Activated CD8-positive, alpha-beta T cell treated with anti-CD3 and anti-CD28 coated beads, Interleukin-2, amount 10 ng/mL, durations not matched to agents 7 days and 5 days (primary cell): ENCODE measurements around the gene PHKB. TPM values are rescaled to one million over a fixed set of nuclear protein-coding genes. Genes with fewer than 3 reads are reported as not detected.

Source experiments
- ATAC-seq: fragments of 150-1000 bp; cut with Tn5 transposase; one replicate; pipeline ENCODE4 v1.10.0; 2021; ENCODE audit warnings: moderate library complexity
- CTCF ChIA-PET: fragments of 350-600 bp; sonication (Branson Sonifier 250); formaldehyde crosslinking; loops from one replicate; lab custom pipeline; 2021; ENCODE audit warnings: antibody characterized with exemption; lab: Charles Lee
- POLR2A ChIA-PET: fragments of 350-600 bp; sonication (Branson Sonifier 250); formaldehyde crosslinking; loops from one replicate; lab custom pipeline; 2021; ENCODE audit warnings: antibody characterized with exemption; lab: Charles Lee
- DNase-seq: peaks from one replicate; pipeline ENCODE4 v3.0.0-alpha.2; 2020
- H3K27ac Mint-ChIP-seq: one replicate; pipeline ENCODE4 v1.8.0; 2021; ENCODE audit warnings: mild to moderate bottlenecking, mixed read lengths
- H3K27me3 Mint-ChIP-seq: one replicate; pipeline ENCODE4 v1.8.0; 2021; ENCODE audit warnings: low read depth, mixed read lengths
- H3K36me3 Mint-ChIP-seq: one replicate; pipeline ENCODE4 v1.8.0; 2021; ENCODE audit warnings: low read depth, mixed read lengths
- H3K4me1 Mint-ChIP-seq: one replicate; pipeline ENCODE4 v1.8.0; 2021; ENCODE audit warnings: low read depth, mixed read lengths
- H3K4me3 Mint-ChIP-seq: one replicate; pipeline ENCODE4 v1.8.0; 2021; ENCODE audit warnings: mild to moderate bottlenecking, mixed read lengths
- H3K9me3 Mint-ChIP-seq: one replicate; pipeline ENCODE4 v1.8.0; 2022; ENCODE audit warnings: mixed read lengths; ENCODE audit not compliant: insufficient read depth
- total RNA-seq, 2 experiments: library from RNA; stranded (reverse); gene quantifications; one replicate each; pipeline ENCODE4 v1.2.3, GENCODE V29; 2021

Gene PHKB
- total RNA-seq, 2 experiments from 2014 or later: 34.9 to 36.8 TPM

DNA sequence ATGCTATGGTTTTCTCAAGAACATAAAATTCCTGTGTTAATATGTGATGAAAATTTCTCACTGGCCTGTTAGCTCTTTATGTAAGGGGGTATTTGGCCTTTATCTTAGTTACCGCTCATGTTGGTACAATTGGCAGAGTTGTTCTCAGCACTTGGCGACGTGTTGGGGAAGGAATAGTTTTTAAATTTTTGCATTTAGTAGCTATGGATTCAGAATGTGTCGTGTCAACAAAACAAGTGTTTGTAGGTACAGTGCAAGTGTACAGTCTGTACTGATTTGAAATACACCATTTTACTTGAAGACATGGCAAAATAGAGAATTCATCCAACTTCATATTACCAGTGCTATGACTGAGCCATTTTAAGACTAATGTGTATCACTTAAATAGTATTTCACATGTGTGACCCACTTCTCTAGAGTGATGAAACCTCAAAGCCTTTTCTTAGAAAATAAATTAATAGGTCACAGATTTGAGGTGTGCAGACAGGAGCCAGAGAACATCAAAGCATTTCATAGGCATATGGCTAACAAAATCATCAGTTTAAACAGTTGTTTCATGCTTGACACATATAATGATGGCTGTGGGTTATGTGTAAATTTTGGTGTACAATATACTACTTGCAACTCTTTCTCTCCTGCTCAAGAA is 150.8 kb downstream of the PHKB start:
- no peak for ATAC-seq
- no peak overlapping the region for H3K27ac Mint-ChIP-seq

DNA sequence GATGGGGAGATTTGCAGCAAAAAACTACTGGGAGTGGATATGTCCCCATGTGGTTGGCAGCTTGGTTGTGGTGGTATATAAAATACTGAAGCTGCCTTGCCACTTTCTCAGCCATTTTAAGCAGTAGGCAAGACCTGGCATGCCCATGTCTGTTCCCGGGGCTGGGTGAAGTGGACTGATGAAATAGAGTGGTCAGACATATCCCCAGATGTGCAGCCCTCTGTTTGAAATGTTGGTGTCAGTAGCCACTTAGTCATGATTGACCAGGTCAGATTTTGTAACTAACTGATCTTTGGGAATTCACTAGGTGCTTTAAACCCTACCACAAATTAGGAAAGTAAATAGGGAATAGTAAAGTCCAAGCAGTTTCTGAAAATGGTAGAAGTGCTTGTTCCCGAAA is 151.6 kb downstream of the PHKB start:
- no peaks in the 10 kb centered on the region for H3K4me1 Mint-ChIP-seq

More for the DNA sequence above, 150.8 kb downstream of the PHKB start:
- Mint-ChIP-seq H3K4me1 (no peaks in the 10 kb centered on the region), H3K27me3 (no peaks in the 10 kb centered on the region), H3K36me3 (peaks cover 22% of the 10 kb centered on the region), H3K4me3 (no peak overlapping the region), H3K9me3 (no peaks in the 10 kb centered on the region)
- CTCF ChIA-PET: interaction anchor here (1.3 kb wide), 1 partner anchor 553 kb away, joined by 3 read pairs; no protein-coding TSS in a partner anchor
- DNase-seq: no peak
- POLR2A ChIA-PET: interaction anchor here (1.4 kb wide), 1 partner anchor 13 kb away, joined by 4 read pairs; no protein-coding TSS in a partner anchor

DNA sequence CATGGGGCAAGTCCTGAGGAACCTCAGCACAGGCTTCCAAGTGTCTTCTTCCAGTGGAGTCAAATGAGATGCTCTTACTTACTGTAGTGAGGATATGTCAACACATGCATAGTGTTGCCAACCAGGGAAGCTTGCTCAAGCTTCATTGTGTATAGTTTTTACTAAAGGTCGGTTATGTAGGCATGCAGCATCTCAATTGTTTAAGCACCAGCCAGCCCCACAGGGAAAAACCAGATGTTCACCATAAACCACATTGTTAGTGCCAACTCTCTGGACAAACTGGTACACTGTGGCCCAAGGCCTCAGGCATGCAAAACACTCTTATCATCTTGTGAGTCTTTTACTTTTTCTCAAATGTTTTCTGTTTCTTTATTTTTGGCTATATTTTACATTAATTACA is 152.1 kb downstream of the PHKB start:
- POLR2A ChIA-PET: no interaction called here
- H3K4me3 Mint-ChIP-seq: no peak overlapping the region
- no peak for DNase-seq
- peaks cover 20% of the 10 kb centered on the region for H3K36me3 Mint-ChIP-seq
- no peaks in the 10 kb centered on the region for H3K4me1 Mint-ChIP-seq
- CTCF ChIA-PET: no interaction called here
- H3K27me3 Mint-ChIP-seq: no peaks in the 10 kb centered on the region
- no peaks in the 10 kb centered on the region for H3K9me3 Mint-ChIP-seq
- no peak overlapping the region for H3K27ac Mint-ChIP-seq
- no peak for ATAC-seq

More for the DNA sequence above, 151.6 kb downstream of the PHKB start:
- Mint-ChIP-seq H3K36me3 (peaks cover 20% of the 10 kb centered on the region), H3K4me3 (no peak overlapping the region), H3K27ac (no peak overlapping the region), H3K9me3 (no peaks in the 10 kb centered on the region), H3K27me3 (no peaks in the 10 kb centered on the region)
- no peak for DNase-seq
- ChIA-PET POLR2A (interaction anchor here (1.4 kb wide), 1 partner anchor 14 kb away, joined by 4 read pairs; no protein-coding TSS in a partner anchor), CTCF (interaction anchor here (1.3 kb wide), 1 partner anchor 552 kb away, joined by 3 read pairs; no protein-coding TSS in a partner anchor)
- ATAC-seq: no peak

DNA sequence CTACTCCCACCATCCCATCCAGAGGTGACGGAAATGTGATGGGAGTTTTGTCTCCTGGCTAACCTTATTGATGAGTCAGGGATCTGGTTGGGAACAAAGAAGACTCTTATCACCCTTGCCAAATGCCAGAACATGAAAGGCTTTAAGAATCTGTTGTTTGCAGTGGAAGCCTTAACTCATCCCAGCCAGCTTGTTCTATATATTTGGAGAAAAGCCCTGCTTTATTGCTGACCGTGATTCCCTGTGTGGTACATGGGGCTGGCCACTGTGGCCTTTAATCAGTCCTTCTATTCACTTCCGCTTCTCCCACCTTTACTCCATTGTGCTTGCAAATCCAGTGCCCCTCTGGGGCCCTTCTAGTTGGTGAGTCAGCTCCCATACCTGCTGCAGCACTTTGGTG is 156.6 kb downstream of the PHKB start:
- ATAC-seq: no peak
- DNase-seq: no peak
- H3K27ac Mint-ChIP-seq: no peak overlapping the region
- POLR2A ChIA-PET: no interaction called here
- no peak overlapping the region for H3K4me3 Mint-ChIP-seq
- no peaks in the 10 kb centered on the region for H3K9me3 Mint-ChIP-seq
- CTCF ChIA-PET: no interaction called here
- no peaks in the 10 kb centered on the region for H3K4me1 Mint-ChIP-seq
- peaks cover 4% of the 10 kb centered on the region for H3K36me3 Mint-ChIP-seq
- no peaks in the 10 kb centered on the region for H3K27me3 Mint-ChIP-seq

DNA sequence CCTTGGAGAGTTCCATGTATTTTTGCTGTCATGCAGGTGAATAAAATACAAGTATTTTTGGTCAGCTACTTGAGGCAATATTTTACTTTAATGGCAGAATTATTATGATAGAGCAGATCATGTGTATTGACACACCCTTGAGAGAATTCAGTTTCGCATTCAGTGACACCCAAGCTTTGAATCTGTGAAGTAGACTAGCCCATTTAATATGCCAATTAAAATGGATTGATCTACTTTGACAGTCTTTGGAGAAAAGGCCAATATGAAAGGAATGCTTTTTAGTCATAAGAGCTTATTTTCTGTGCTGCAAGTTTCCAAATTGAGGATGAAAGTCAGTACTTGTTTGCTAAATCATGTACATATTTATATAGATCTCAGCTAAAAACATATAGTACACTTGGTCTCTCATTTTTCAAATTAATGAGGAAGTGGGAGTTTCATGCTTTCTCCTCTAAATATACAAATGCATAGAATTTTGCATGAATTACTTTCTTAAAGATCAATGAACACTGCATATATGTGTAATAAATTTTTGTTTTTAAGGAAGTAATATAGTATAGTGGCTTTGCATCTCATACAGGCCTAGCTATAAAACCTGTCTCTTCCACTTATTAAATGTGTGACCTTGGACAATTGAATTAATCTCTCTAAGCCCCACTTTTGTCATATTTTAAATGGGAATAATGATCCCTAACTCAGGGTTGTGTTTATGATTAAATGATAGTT is 161.5 kb downstream of the PHKB start:
- Mint-ChIP-seq H3K36me3 (peaks cover 4% of the 10 kb centered on the region), H3K4me1 (no peaks in the 10 kb centered on the region), H3K4me3 (no peak overlapping the region), H3K27me3 (no peaks in the 10 kb centered on the region), H3K9me3 (no peaks in the 10 kb centered on the region), H3K27ac (no peak overlapping the region)
- DNase-seq: no peak
- CTCF ChIA-PET: interaction anchor here (0.9 kb wide), 1 partner anchor 30 kb away, joined by 3 read pairs; no protein-coding TSS in a partner anchor
- no peak for ATAC-seq
- POLR2A ChIA-PET: no interaction called here

DNA sequence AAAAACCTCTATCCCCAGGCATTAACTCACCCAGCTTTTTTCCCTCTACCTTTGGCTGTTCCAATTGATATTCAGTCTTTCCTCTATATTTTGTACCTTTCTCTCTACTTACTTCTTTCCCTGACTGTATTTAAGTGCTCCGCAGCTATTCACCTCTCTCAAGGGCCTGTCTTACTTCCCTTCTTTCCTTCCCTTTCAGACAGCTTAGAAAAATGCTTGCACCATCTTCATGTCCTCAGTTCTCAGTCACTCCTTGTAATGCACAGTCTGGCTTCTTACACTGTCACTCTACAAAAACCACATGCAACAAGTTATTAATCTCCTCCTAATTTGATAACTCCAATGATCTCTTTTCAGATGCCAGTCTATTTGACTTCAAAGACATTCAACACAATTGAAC is 163.4 kb downstream of the PHKB start:
- CTCF ChIA-PET: interaction anchor here (0.6 kb wide), 1 partner anchor 666 kb away, joined by 3 read pairs; no protein-coding TSS in a partner anchor
- H3K27ac Mint-ChIP-seq: no peak overlapping the region
- H3K4me3 Mint-ChIP-seq: no peak overlapping the region
- H3K4me1 Mint-ChIP-seq: no peaks in the 10 kb centered on the region
- no peaks in the 10 kb centered on the region for H3K9me3 Mint-ChIP-seq
- no peaks in the 10 kb centered on the region for H3K27me3 Mint-ChIP-seq
- ATAC-seq (no peak), DNase-seq (no peak)
- peaks cover 4% of the 10 kb centered on the region for H3K36me3 Mint-ChIP-seq
- POLR2A ChIA-PET: no interaction called here

DNA sequence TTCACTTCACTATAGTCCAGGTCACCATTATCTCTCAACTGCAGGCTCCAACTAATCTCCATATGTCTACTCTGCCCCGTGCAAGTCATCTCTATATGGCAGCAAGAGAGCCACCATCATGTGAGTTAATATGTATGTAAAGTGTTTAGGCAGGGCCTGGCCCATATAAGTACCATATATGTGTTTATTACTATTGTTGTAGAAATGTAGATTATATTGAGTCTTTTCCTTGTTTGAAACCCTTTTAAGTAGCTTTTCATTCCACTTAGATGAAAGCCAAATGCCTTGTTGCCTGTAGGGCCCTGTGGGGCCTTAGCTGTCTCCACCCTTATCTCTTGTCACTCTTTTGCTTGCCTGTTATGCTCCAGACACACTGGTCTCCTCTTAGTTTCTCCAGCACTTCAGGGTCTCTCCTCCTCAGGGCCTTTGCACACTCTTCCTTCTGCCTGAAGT is 164.0 kb downstream of the PHKB start:
- Mint-ChIP-seq H3K36me3 (peaks cover 4% of the 10 kb centered on the region), H3K9me3 (no peaks in the 10 kb centered on the region), H3K4me1 (no peaks in the 10 kb centered on the region), H3K4me3 (no peak overlapping the region), H3K27me3 (no peaks in the 10 kb centered on the region), H3K27ac (no peak overlapping the region)
- ChIA-PET POLR2A (no interaction called here), CTCF (no interaction called here)
- DNase-seq (no peak), ATAC-seq (no peak)

DNA sequence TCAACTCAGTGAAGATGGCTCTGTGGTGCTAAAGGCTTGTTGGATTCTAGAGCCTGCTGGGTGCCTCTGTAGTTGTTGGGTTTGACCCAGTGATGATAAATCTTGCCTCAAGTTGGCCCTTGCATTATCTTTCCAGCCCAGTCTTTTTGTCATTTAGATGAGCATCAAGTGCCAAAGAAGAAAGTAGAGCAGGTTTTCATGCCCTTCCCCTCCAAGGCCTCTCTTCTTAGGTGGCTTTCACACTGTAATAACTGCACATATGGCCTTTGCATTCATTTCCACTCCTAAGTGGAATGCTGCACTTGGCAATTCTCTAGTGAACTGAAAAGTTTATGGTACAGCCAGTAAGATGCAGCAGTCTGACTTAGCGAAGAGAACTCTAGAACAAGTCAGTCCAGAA is 165.1 kb downstream of the PHKB start:
- ATAC-seq: no peak
- Mint-ChIP-seq H3K4me3 (no peak overlapping the region), H3K27ac (no peak overlapping the region), H3K36me3 (peaks cover 4% of the 10 kb centered on the region), H3K4me1 (no peaks in the 10 kb centered on the region), H3K9me3 (no peaks in the 10 kb centered on the region), H3K27me3 (no peaks in the 10 kb centered on the region)
- CTCF ChIA-PET: no interaction called here
- DNase-seq: no peak
- POLR2A ChIA-PET: no interaction called here

DNA sequence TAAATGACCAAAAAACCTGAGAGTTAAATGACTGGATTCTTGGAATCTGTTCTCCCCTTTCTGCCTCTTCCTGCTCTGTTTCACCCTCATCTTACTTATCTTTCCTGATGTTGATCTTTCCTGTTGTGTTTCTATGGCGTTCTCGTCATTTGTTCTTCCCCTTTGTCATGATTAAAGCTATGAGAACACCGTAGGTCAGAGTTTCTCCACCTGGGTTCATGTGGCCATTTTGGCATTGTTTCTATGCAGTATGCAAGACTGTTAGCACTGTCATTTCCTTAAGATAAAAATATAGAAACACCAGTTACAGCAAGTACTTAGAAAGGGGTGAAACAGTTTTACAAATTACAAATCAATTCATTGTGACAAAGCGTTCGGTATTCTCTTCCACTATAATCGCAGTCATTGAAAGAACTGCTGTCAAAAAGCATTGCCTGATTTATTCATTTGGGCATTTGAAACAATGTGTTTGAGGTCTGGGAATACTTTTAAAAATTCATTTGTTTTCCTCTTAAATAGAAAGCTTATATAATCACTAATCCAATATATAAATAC is 166.0 kb downstream of the PHKB start:
- H3K27ac Mint-ChIP-seq: no peak overlapping the region
- H3K4me1 Mint-ChIP-seq: no peaks in the 10 kb centered on the region
- H3K9me3 Mint-ChIP-seq: no peaks in the 10 kb centered on the region
- POLR2A ChIA-PET: no interaction called here
- no peaks in the 10 kb centered on the region for H3K27me3 Mint-ChIP-seq
- no peak overlapping the region for H3K4me3 Mint-ChIP-seq
- ATAC-seq: no peak
- CTCF ChIA-PET: no interaction called here
- DNase-seq: no peak
- peaks cover 4% of the 10 kb centered on the region for H3K36me3 Mint-ChIP-seq

DNA sequence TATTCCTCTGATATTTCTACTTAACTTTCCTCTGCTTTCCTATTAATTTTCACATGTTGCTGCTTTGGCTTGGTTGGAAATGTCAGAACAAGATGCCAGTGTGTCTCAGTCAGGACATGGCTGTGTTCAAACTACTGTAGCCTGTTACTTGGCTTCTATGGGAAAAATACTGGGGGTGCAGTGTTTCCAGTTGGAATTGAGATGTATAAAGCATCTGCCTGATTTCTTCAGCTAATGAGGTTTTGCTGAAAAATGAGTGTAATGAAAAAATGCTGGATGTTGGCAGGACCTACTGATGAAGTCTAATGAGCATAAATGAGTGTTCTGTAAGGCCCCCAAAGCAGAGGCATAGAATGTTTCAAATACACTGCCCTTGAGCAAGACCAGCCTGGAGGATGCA is 166.6 kb downstream of the PHKB start:
- Mint-ChIP-seq H3K4me3 (no peak overlapping the region), H3K9me3 (no peaks in the 10 kb centered on the region), H3K4me1 (no peaks in the 10 kb centered on the region), H3K27ac (no peak overlapping the region), H3K27me3 (no peaks in the 10 kb centered on the region), H3K36me3 (peaks cover 2% of the 10 kb centered on the region)
- no peak for ATAC-seq
- ChIA-PET CTCF (no interaction called here), POLR2A (no interaction called here)
- no peak for DNase-seq

DNA sequence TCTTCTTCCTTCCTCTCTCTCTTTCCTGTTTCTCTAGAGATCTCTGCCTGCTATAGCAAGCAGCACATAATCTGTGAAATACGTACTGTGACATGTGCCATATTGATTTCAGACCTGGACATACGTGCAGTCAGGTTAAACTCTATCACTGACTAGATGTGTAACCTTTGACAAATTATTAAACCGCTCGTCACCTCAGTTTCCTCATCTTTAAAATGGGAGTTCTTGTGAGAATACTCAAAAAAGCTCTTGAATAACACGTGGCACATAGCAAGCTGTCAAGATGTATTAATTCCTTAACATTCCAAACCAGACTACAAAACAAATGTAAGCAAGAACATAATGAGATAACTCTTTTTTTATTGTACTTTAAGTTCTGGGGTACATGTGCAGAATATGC is 170.0 kb downstream of the PHKB start:
- no peaks in the 10 kb centered on the region for H3K4me1 Mint-ChIP-seq
- no peaks in the 10 kb centered on the region for H3K27me3 Mint-ChIP-seq
- ATAC-seq (no peak), DNase-seq (no peak)
- H3K4me3 Mint-ChIP-seq: no peak overlapping the region
- POLR2A ChIA-PET: no interaction called here
- CTCF ChIA-PET: no interaction called here
- H3K27ac Mint-ChIP-seq: no peak overlapping the region
- peaks cover 7% of the 10 kb centered on the region for H3K36me3 Mint-ChIP-seq
- H3K9me3 Mint-ChIP-seq: no peaks in the 10 kb centered on the region

DNA sequence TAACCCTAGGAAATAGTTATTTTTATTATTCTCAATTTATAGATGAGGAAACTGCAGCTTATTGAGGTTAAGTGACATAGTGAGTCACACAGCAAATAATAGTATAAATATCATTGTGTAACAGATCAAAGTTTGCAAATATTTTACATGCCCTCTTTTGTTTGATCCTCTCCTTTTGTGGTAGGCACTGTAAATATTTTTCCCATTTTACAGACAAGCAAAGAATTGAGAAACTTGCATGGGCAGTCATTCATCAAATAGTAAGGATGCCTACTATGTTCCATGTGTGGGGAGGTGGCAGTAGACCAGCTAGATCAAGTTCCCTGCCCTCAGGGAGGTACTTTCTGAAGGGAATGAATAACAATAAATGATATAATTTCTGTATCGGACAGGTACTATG is 173.0 kb downstream of the PHKB start:
- Mint-ChIP-seq H3K9me3 (no peaks in the 10 kb centered on the region), H3K36me3 (peaks cover 12% of the 10 kb centered on the region), H3K4me1 (no peaks in the 10 kb centered on the region), H3K27me3 (no peaks in the 10 kb centered on the region), H3K4me3 (no peak overlapping the region), H3K27ac (no peak overlapping the region)
- ATAC-seq (no peak), DNase-seq (no peak)
- ChIA-PET POLR2A (no interaction called here), CTCF (no interaction called here)
